Stimulated activated memory B cell treated with anti-CD40 and anti-IgM and Interleukin-4, amounts not matched to agents 10 μg/mL and 1 μg/mL and 100 μg/mL, for 72 hours (primary cell): Measurements from ENCODE around the gene WHRN.

Experiments
- ATAC-seq: fragments of 150-1000 bp; cut with Tn5 transposase; 2 replicates; pipeline ENCODE4 v1.10.0; 2021
- H3K27ac Mint-ChIP-seq: one replicate; pipeline ENCODE4 v1.8.0; 2022; ENCODE audit warnings: mild to moderate bottlenecking, mixed read lengths
- H3K27me3 Mint-ChIP-seq: one replicate; pipeline ENCODE4 v1.8.0; 2022; ENCODE audit warnings: mixed read lengths
- H3K36me3 Mint-ChIP-seq: one replicate; pipeline ENCODE4 v1.8.0; 2022; ENCODE audit warnings: mixed read lengths
- H3K4me1 Mint-ChIP-seq: one replicate; pipeline ENCODE4 v1.8.0; 2022; ENCODE audit warnings: mixed read lengths
- H3K4me3 Mint-ChIP-seq: one replicate; pipeline ENCODE4 v1.8.0; 2022; ENCODE audit warnings: mild to moderate bottlenecking, moderate library complexity, mixed read lengths
- H3K9me3 Mint-ChIP-seq: one replicate; pipeline ENCODE4 v1.8.0; 2022; ENCODE audit warnings: mixed read lengths

WHRN gene

DNA sequence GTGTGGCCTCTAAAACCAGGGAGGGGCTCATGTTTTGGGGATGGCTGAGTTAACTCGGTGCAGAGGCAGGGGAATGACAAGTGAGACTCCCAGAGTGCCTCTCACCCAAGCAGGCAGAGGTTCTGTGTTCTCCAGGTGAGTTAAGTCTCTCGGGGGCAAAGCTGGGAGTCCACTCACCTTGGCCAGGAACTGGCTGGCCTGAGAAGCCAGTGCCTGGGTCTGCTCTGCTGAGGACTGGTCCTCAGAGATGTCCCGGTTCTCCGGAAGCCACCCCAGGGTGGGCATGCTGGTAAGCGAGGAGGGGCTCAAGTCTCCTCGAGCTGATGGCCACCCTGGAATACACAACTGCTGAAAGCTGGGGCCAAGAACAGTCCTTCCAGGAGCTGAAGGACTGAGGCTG, 137.9 kb downstream of the WHRN start:
- H3K36me3 Mint-ChIP-seq = peaks cover 74% of the 10 kb centered on the region

DNA sequence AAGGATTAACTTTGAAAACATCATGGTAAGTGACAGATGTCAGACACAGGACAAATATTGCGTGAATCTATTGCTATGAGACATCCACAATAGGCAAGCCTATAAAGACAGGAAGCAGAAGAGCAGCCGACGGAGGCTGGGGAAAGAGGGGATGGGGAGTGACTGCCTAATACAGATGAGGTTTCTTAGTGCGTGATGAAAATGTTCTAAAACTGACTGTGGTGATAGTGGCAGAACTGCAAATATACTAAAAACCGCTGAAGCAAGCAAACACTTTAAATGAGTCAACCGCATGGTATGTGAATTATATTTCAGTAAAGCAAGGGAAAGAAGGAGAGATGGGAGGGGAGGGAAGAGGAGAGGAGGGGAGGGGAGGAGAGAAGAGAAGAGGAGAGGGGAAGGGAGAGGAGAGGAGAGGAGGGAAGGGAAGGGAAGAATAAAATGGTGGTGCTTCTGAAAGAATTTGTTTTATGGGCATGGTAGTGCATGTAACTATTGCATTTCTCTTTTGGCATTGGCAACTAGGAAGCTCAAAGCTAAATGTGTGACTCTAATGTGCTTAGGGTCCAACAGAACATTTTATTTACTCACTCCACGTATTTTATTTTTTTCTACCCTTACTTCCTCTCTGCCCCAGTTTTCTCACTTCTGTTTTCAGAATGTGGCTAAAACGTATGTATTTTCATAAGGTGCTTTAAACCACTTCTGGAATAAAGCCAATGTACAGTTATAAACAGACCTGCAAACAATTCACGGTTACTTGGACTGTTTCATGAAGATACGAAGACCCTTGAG, 138.7 kb downstream of the WHRN start:
- peak overlapping the region; percentile 64 for H3K4me3 Mint-ChIP-seq
- H3K4me1 Mint-ChIP-seq = peaks cover 84% of the 10 kb centered on the region
- peaks cover 7% of the 10 kb centered on the region for H3K9me3 Mint-ChIP-seq
- peak overlapping the region; percentile 59 for H3K27ac Mint-ChIP-seq
- ATAC-seq = peak; percentile 78
- H3K27me3 Mint-ChIP-seq = no peaks in the 10 kb centered on the region
- peaks cover 68% of the 10 kb centered on the region for H3K36me3 Mint-ChIP-seq

More for the DNA sequence above, 137.9 kb downstream of the WHRN start:
- H3K9me3 Mint-ChIP-seq = peaks cover 7% of the 10 kb centered on the region
- peak overlapping the region; percentile 59 for H3K27ac Mint-ChIP-seq
- H3K4me3 Mint-ChIP-seq = peak overlapping the region; percentile 18
- ATAC-seq = no peak
- H3K4me1 Mint-ChIP-seq = peaks cover 92% of the 10 kb centered on the region
- no peaks in the 10 kb centered on the region for H3K27me3 Mint-ChIP-seq

DNA sequence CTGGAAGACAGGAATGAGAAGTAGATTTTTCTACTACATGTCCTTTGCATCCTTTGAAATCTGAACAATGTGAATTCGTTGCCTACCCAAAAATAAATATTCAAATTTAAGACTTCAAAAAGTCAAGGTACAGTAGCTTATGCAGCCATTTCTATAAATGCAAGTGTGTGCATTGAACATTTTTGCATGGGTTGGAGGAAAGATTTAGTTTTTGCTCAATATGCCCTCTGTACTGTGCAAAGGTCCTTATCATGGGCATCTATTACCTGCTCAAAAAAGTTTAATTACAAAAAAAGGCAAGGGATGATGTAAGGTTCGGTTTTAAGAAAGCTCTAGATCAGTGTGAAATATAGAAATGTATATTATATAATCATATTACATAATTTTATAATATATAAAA, 140.1 kb downstream of the WHRN start:
- Mint-ChIP-seq H3K27ac (peak overlapping the region; percentile 84), H3K27me3 (no peaks in the 10 kb centered on the region), H3K9me3 (peaks cover 7% of the 10 kb centered on the region), H3K4me1 (peaks cover 87% of the 10 kb centered on the region), H3K36me3 (peaks cover 75% of the 10 kb centered on the region), H3K4me3 (no peak overlapping the region)
- no peak for ATAC-seq

DNA sequence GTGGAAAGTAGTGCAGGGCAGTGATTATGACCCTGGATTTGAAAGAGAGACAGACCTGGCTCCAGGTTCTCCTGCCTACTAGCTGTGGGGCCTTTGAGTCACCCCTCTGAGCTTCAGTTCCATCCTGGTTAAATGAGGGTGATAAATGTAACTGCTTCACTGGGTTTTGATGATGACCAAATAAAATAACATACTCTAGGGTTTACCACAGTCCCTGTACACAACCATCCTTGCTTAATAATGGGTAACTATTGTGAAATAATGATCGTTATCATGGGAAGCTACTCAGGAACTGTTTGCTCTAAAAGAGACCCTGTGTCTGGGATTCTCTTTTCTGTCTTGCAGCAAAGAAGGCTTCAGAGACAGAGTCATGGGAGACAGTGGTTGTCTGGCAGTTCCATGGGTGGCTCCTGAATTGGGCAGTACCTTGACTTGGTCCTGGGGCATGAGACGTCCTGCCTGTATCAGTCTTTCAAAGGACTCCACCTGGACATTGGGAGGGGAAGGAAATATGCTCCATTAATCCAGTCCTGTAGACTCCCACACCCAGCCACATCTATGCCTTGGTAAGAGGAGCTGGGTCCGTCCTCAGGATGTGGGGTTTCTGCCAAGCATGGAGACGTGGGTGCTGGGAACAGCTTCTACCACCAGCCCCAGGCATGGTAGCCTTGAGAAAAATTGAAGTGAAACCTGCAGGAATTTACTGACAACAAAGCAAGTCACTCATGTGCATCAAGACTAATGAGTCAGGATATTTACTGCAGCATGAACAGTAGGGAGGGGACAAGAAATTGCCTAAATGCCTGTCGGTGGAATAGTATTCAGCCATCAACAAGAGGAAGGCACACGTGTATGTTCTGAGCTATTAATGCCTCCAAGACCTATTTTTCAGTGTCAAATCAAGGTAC, 140.9 kb downstream of the WHRN start:
- Mint-ChIP-seq H3K9me3 (peaks cover 2% of the 10 kb centered on the region), H3K36me3 (peaks cover 75% of the 10 kb centered on the region), H3K4me3 (peak overlapping the region; percentile 31), H3K4me1 (peaks cover 84% of the 10 kb centered on the region), H3K27me3 (no peaks in the 10 kb centered on the region), H3K27ac (peak overlapping the region; percentile 84)
- peak; percentile 74 for ATAC-seq

DNA sequence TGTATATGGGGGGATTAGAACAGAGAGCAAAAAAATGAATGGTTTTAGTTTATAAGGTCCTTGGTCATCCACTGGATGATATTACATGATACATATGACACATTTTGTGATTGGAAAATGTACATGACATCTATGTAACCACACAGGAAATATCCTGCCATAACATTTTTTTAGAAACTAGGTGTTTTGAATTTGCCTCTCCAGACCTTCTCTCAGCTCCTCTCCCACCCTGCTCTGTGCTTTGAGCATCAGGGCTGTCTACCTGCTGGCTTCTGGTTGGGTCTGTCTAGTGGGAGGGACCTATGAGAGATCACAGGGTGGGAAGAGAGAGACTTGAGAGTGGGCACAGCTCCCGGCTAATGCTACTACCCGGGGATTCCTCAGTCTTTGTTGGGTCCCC, 141.8 kb downstream of the WHRN start:
- Mint-ChIP-seq H3K9me3 (peaks cover 2% of the 10 kb centered on the region), H3K36me3 (peaks cover 78% of the 10 kb centered on the region), H3K27ac (peak overlapping the region; percentile 84), H3K27me3 (no peaks in the 10 kb centered on the region), H3K4me3 (no peak overlapping the region), H3K4me1 (peaks cover 75% of the 10 kb centered on the region)
- no peak for ATAC-seq

DNA sequence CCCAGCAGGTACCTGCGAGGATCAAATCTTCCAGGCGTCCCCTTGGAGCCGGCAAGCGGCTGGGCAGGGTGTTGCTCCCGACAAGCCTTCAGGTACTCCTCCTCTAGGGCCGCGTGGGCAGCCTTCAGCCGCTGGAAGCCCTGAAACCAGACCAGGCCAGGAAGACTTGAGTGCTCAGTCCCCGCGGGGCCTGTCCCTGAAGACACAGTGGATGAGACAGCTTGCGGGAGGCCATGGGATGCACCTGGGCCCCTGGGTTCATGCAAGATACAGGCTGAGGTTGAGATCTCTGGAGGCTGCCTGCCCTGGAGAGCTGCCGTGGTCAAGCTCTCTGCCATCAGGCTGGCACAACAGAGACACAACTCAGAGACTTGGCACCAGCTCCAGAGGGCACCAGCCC, 142.9 kb downstream of the WHRN start:
- peaks cover 78% of the 10 kb centered on the region for H3K36me3 Mint-ChIP-seq
- ATAC-seq = no peak
- no peaks in the 10 kb centered on the region for H3K27me3 Mint-ChIP-seq
- peaks cover 2% of the 10 kb centered on the region for H3K9me3 Mint-ChIP-seq
- H3K27ac Mint-ChIP-seq = peak overlapping the region; percentile 84
- no peak overlapping the region for H3K4me3 Mint-ChIP-seq
- peaks cover 65% of the 10 kb centered on the region for H3K4me1 Mint-ChIP-seq

DNA sequence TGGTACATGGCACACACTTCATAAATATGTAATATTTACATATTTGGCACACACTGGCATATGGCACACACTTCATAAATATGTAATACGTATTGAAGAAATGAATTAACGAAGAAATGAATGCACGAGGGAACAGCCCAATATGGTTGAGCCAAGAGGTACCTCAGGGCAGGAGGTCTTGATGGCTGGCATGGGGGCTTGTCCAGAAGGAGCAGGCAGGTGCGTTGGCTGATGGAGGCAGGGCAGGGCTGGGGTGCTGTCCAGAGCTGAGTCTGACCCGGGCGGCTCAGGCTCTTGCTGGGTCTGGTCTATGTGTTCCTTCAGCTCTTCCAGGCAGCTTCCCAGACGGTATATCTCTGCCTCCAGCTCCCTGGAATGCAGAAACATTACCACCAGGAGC, 143.7 kb downstream of the WHRN start:
- Mint-ChIP-seq H3K4me3 (no peak overlapping the region), H3K4me1 (peaks cover 60% of the 10 kb centered on the region)
- no peak for ATAC-seq

DNA sequence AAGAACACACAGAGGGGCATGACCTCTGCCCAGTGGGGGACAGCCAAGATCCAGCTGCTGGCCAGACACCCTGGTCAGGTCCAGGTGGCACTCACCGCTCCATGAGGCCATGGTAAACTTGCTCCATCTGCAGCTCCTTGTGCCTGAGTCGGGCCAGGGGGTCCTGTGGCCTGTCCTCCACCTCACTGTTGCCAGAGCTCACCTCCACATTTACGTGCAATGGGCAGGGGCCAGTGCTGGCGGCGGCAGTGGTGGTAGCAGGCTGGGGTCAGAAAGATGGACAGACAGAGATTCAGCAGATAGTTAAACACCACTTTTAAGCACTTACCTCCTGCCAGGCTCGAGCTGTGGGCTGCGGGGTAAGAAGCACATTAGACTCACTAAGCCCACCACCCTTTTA, 145.5 kb downstream of the WHRN start:
- no peak overlapping the region for H3K4me3 Mint-ChIP-seq

More for the DNA sequence above, 143.7 kb downstream of the WHRN start:
- peak overlapping the region; percentile 84 for H3K27ac Mint-ChIP-seq
- H3K36me3 Mint-ChIP-seq = peaks cover 79% of the 10 kb centered on the region
- peaks cover 2% of the 10 kb centered on the region for H3K9me3 Mint-ChIP-seq
- no peaks in the 10 kb centered on the region for H3K27me3 Mint-ChIP-seq

DNA sequence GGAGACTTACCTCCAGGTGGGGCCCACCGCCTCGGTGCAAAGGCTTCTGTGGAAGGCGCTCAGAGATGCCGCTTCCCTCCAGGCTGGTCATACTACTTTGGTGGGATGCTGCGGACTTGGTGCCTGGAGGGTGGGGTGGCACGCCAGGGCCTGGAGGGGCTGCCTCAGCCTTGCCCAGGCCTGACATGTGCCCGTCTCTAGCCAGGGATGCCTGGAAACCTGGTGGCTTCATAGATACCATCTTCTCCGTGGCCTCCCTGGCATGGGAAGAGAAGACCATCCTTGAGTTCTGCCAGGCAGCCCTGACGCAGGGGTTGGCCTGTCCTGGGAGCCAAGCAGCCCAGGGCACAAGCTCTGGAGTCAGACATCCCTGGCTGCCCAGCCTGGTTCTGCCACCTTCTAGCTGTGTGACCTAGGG, 147.4 kb downstream of the WHRN start:
- no peaks in the 10 kb centered on the region for H3K27me3 Mint-ChIP-seq
- H3K4me3 Mint-ChIP-seq = no peak overlapping the region
- peaks cover 29% of the 10 kb centered on the region for H3K4me1 Mint-ChIP-seq
- H3K36me3 Mint-ChIP-seq = peaks cover 55% of the 10 kb centered on the region
- peak overlapping the region; percentile 70 for H3K27ac Mint-ChIP-seq
- H3K9me3 Mint-ChIP-seq = no peaks in the 10 kb centered on the region
- no peak for ATAC-seq

More for the DNA sequence above, 145.5 kb downstream of the WHRN start:
- H3K4me1 Mint-ChIP-seq = peaks cover 48% of the 10 kb centered on the region
- no peaks in the 10 kb centered on the region for H3K27me3 Mint-ChIP-seq
- ATAC-seq = no peak
- peak overlapping the region; percentile 84 for H3K27ac Mint-ChIP-seq
- peaks cover 74% of the 10 kb centered on the region for H3K36me3 Mint-ChIP-seq
- H3K9me3 Mint-ChIP-seq = peaks cover 1% of the 10 kb centered on the region

DNA sequence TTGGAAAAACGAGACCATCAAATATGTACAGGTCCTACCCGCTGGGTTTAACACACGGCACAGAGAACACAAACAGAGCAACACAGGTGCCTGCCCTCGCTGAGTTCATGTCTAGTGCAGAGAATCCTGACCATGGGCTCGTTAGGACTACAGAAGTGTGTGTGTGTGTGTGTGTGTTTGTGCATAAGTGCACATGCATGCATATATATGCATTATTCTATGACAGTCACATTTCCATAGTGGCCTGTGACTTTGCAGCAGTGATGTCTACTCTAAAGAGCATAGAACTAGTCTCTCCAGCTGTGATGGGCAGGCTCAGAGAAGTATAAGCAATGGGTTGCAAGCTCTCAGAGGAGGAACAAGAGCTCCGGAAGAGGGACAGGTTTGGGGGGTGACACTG, 147.9 kb downstream of the WHRN start:
- Mint-ChIP-seq H3K27ac (peak overlapping the region; percentile 70), H3K36me3 (peaks cover 53% of the 10 kb centered on the region), H3K27me3 (no peaks in the 10 kb centered on the region), H3K4me3 (no peak overlapping the region), H3K9me3 (no peaks in the 10 kb centered on the region), H3K4me1 (peaks cover 27% of the 10 kb centered on the region)
- ATAC-seq = no peak

DNA sequence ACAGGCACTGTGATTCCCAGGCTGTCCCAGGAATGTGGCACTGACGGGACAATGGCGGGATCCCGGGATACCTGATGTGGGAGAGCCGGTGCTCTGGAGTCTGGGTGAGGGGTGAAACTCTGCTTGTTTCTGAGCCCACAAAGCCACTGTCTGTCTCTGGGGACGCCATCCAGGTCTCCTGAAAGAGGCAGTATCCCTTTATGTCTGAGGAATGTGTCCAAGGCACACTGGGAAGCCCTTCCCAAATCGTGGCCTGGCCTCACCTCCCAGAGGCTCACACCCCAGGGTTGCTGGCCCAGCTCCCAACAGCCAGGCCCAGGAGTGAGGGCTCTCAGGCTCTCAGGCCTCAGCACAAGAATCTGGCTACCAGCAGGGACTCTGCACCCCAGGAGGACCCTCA, 148.5 kb downstream of the WHRN start:
- H3K9me3 Mint-ChIP-seq = no peaks in the 10 kb centered on the region
- no peak for ATAC-seq
- peaks cover 58% of the 10 kb centered on the region for H3K36me3 Mint-ChIP-seq
- no peak overlapping the region for H3K4me3 Mint-ChIP-seq
- H3K27ac Mint-ChIP-seq = peak overlapping the region; percentile 79
- H3K4me1 Mint-ChIP-seq = peaks cover 31% of the 10 kb centered on the region
- H3K27me3 Mint-ChIP-seq = no peaks in the 10 kb centered on the region

DNA sequence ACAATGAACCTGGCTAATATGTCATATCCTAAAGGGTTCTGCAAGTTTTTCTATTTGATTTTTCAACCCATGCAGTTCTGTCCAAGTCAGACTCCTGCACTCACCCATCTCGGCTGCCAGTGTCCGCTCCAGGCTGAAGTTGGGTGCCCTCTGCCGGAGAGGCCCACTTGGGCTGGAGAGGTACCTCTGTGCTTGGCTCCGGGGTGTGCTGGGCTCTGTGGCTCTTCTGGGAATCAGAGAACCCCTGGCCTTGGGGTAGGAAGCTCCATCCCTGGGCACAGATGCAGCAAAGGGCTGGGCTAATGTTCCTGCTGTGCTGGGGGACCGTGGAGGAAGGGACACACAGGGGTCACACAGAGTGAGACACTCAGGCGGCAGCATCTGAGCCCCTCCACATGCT, 149.5 kb downstream of the WHRN start:
- Mint-ChIP-seq H3K4me1 (peaks cover 29% of the 10 kb centered on the region), H3K27me3 (no peaks in the 10 kb centered on the region), H3K9me3 (no peaks in the 10 kb centered on the region), H3K27ac (peak overlapping the region; percentile 79), H3K4me3 (no peak overlapping the region), H3K36me3 (peaks cover 55% of the 10 kb centered on the region)
- no peak for ATAC-seq
